ENCODE measurements around the gene PVRIG.

DNA sequence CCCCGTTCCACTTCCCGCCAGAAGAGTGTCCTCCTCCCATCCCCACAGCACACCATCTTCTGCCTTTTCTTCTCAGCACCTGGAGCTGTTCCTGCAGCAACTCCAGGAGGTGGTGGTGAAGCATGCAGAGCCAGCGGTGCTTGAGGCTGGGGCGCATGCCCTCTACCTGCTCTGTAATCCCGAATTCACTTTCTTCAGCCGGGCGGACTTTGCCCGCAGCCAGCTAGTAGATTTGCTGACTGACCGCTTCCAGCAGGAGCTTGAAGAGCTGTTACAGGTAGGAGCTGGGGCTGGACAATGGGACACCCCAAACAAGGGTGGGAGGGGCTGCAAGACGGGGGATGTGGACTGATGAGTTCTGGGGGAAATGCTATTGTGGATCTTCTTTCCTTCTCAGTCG lies 19.1 kb upstream of the PVRIG start:
- TF ChIP-seq, protein P1, sequence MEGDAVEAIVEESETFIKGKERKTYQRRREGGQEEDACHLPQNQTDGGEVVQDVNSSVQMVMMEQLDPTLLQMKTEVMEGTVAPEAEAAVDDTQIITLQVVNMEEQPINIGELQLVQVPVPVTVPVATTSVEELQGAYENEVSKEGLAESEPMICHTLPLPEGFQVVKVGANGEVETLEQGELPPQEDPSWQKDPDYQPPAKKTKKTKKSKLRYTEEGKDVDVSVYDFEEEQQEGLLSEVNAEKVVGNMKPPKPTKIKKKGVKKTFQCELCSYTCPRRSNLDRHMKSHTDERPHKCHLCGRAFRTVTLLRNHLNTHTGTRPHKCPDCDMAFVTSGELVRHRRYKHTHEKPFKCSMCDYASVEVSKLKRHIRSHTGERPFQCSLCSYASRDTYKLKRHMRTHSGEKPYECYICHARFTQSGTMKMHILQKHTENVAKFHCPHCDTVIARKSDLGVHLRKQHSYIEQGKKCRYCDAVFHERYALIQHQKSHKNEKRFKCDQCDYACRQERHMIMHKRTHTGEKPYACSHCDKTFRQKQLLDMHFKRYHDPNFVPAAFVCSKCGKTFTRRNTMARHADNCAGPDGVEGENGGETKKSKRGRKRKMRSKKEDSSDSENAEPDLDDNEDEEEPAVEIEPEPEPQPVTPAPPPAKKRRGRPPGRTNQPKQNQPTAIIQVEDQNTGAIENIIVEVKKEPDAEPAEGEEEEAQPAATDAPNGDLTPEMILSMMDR (IDR thresholded peaks at IDR 0.05): no peak
- no peak for TF ChIP-seq POLR2A (IDR thresholded peaks at IDR 0.05)
